SU-DHL-6 (cell line): ENCODE results near the gene HHIP.

ENCODE experiments used
- H2AFZ ChIP-seq: fragments of 200-600 bp; sonication (generic); 2 replicates; pipeline ENCODE4 v1.6.1; 2014; ENCODE audit warnings: low read depth, mild to moderate bottlenecking, moderate library complexity, mixed read lengths, antibody characterized with exemption, low read length; ENCODE audit not compliant: severe bottlenecking
- H3F3A ChIP-seq: fragments of 200-600 bp; shearing (Covaris generic); 2 replicates; pipeline ENCODE4 v1.6.0; 2016; ENCODE audit warnings: antibody characterized with exemption, mild to moderate bottlenecking; ENCODE audit not compliant: insufficient read depth
- H3K27ac ChIP-seq: fragments of 200-600 bp; sonication (generic); 2 replicates; pipeline ENCODE4 v1.5.1; 2016; ENCODE audit warnings: low read depth, mild to moderate bottlenecking, low read length, moderate library complexity, mixed read lengths
- H3K27me3 ChIP-seq: fragments of 200-600 bp; sonication (generic), shearing (Covaris generic); 2 replicates; pipeline ENCODE4 v1.6.0; 2014; ENCODE audit warnings: mild to moderate bottlenecking, low read length
- H3K36me3 ChIP-seq: fragments of 200-600 bp; sonication (generic); 2 replicates; pipeline ENCODE4 v1.6.1; 2014; ENCODE audit warnings: mild to moderate bottlenecking, low read length, mixed read lengths
- H3K4me2 ChIP-seq: fragments of 300-600, 200-600 bp; shearing (Covaris generic), sonication (generic); 2 replicates; pipeline ENCODE4 v1.6.0; 2014; ENCODE audit warnings: low read length, low read depth, mild to moderate bottlenecking; ENCODE audit not compliant: poor library complexity, severe bottlenecking
- H3K4me3 ChIP-seq: fragments of 200-600 bp; sonication (generic); 2 replicates; pipeline ENCODE4 v1.5.1; 2014; ENCODE audit warnings: antibody characterized with exemption, low read length, mild to moderate bottlenecking, mixed read lengths; ENCODE audit not compliant: insufficient read depth, poor library complexity, severe bottlenecking
- H3K79me2 ChIP-seq: fragments of 200-600 bp; sonication (generic); 2 replicates; pipeline ENCODE4 v1.6.1; 2014; ENCODE audit warnings: mild to moderate bottlenecking, low read length, moderate library complexity; ENCODE audit not compliant: insufficient read depth
- H3K9ac ChIP-seq: fragments of 200-600 bp; sonication (generic); 2 replicates; pipeline ENCODE4 v1.7.0; 2014; ENCODE audit warnings: mild to moderate bottlenecking, low read length
- H3K9me2 ChIP-seq: fragments of 200-600 bp; sonication (generic); replicated peaks from 2 replicates; pipeline ENCODE4 v1.6.1; 2014; ENCODE audit warnings: low read length; ENCODE audit not compliant: insufficient read depth
- H3K9me3 ChIP-seq: fragments of 200-600 bp; sonication (generic); 2 replicates; pipeline ENCODE4 v1.6.1; 2014; ENCODE audit warnings: low read length, mixed read lengths; ENCODE audit not compliant: insufficient read depth
- H4K20me1 ChIP-seq: fragments of 200-600 bp; sonication (generic); 2 replicates; pipeline ENCODE4 v1.6.1; 2014; ENCODE audit warnings: low read depth, mild to moderate bottlenecking, antibody characterized with exemption, low read length, moderate library complexity, mixed read lengths
- CTCF ChIP-seq: fragments of 200-600 bp; sonication (generic); IDR thresholded peaks from one replicate; pipeline ENCODE4 v1.5.1; 2017; ENCODE audit warnings: antibody characterized with exemption, mild to moderate bottlenecking, low read length, moderate library complexity; ENCODE audit not compliant: insufficient read depth, poor library complexity, severe bottlenecking
- EZH2phosphoT487 ChIP-seq: fragments of 200-600 bp; sonication (generic), shearing (Covaris generic); conservative IDR thresholded peaks from 2 replicates; pipeline ENCODE4 v1.6.1; 2018; ENCODE audit warnings: mild to moderate bottlenecking, antibody characterized with exemption, low read length, moderate library complexity, mixed read lengths

Gene HHIP

GRCh38 chr4:144645631-144646522 lies at the start of gene HHIP:
Gene HHIP, plus strand, starts transcription at chr4:144646156. Its CDS starts 520 bp downstream, at chr4:144646676.
- H3K27ac ChIP-seq: no peak within 1 kb of the TSS
- H3K9ac ChIP-seq: no peak within 1 kb of the TSS
- H3K4me2 ChIP-seq: no peak within 1 kb of the TSS
- no peak within 1 kb of the TSS for H2AFZ ChIP-seq
- no peaks in the 10 kb centered on the region for H3K79me2 ChIP-seq
- no peaks in the 10 kb centered on the region for H3K36me3 ChIP-seq
- H3K9me3 ChIP-seq: no peaks in the 10 kb centered on the region
- no peaks in the 10 kb centered on the region for H3K27me3 ChIP-seq
- no peaks in the 10 kb centered on the region for H4K20me1 ChIP-seq
- H3F3A ChIP-seq: no peaks in the 10 kb centered on the region
- no peak for TF ChIP-seq EZH2phosphoT487
- TF ChIP-seq CTCF: no peak
- no peaks in the 10 kb centered on the region for H3K9me2 ChIP-seq
- H3K4me3 ChIP-seq: no peak within 1 kb of the TSS

GRCh38 chr4:144597171-144597570 lies 48.8 kb upstream of the HHIP start:
- no peak overlapping the region for H3K4me3 ChIP-seq
- H3F3A ChIP-seq: no peaks in the 10 kb centered on the region
- H3K9ac ChIP-seq: no peak overlapping the region
- H2AFZ ChIP-seq: no peak overlapping the region
- no peak overlapping the region for H3K4me2 ChIP-seq
- H3K9me3 ChIP-seq: no peaks in the 10 kb centered on the region
- TF ChIP-seq EZH2phosphoT487: no peak
- no peak for TF ChIP-seq CTCF
- H3K27me3 ChIP-seq: no peaks in the 10 kb centered on the region
- no peaks in the 10 kb centered on the region for H3K79me2 ChIP-seq
- no peak overlapping the region for H3K27ac ChIP-seq
- H3K36me3 ChIP-seq: no peaks in the 10 kb centered on the region
- H3K9me2 ChIP-seq: no peaks in the 10 kb centered on the region
- H4K20me1 ChIP-seq: no peaks in the 10 kb centered on the region

- Histone ChIP-seq H3F3A (no peaks in the 10 kb centered on the region), H3K9me3 (no peaks in the 10 kb centered on the region), H3K27me3 (no peaks in the 10 kb centered on the region), H3K9me2 (no peaks in the 10 kb centered on the region), H4K20me1 (no peaks in the 10 kb centered on the region), H3K27ac (no peak overlapping the region), H2AFZ (no peak overlapping the region), H3K4me3 (no peak overlapping the region), H3K79me2 (no peaks in the 10 kb centered on the region), H3K4me2 (no peak overlapping the region), H3K9ac (no peak overlapping the region), H3K36me3 (no peaks in the 10 kb centered on the region)
- no peak for TF ChIP-seq EZH2phosphoT487
- no peak for TF ChIP-seq CTCF
Observed at GRCh38 chr4:144599621-144600020, 46.3 kb upstream of the HHIP start.
